Dendritic cell treated with granulocyte-macrophage colony-stimulating factor and Interleukin-4, amounts not matched to agents 40 ng/mL and 50 ng/mL, for 4 days (primary cell): ENCODE results near the gene TMEM198.
A peak's percentile ranks its signal among the peaks of the same experiment; 100 is the strongest.

Source experiments
- H3K27ac Mint-ChIP-seq: one replicate; pipeline ENCODE4 v1.8.0; 2022; ENCODE audit warnings: mild to moderate bottlenecking, mixed read lengths
- H3K27me3 Mint-ChIP-seq: one replicate; pipeline ENCODE4 v1.8.0; 2022; ENCODE audit warnings: mild to moderate bottlenecking, mixed read lengths
- H3K36me3 Mint-ChIP-seq: one replicate; pipeline ENCODE4 v1.8.0; 2022; ENCODE audit warnings: low read depth, mixed read lengths
- H3K4me1 Mint-ChIP-seq: one replicate; pipeline ENCODE4 v1.8.0; 2022; ENCODE audit warnings: low read depth, mixed read lengths
- H3K4me3 Mint-ChIP-seq: one replicate; pipeline ENCODE4 v1.8.0; 2022; ENCODE audit warnings: mild to moderate bottlenecking, moderate library complexity, mixed read lengths
- H3K9me3 Mint-ChIP-seq: one replicate; pipeline ENCODE4 v1.8.0; 2022; ENCODE audit warnings: mixed read lengths
- intact Hi-C: fragments of 100-400 bp; cut with micrococcal nuclease; formaldehyde crosslinking; loops from one replicate; pipeline ENCODE4 v1.15.0; 2022

TMEM198 gene

DNA sequence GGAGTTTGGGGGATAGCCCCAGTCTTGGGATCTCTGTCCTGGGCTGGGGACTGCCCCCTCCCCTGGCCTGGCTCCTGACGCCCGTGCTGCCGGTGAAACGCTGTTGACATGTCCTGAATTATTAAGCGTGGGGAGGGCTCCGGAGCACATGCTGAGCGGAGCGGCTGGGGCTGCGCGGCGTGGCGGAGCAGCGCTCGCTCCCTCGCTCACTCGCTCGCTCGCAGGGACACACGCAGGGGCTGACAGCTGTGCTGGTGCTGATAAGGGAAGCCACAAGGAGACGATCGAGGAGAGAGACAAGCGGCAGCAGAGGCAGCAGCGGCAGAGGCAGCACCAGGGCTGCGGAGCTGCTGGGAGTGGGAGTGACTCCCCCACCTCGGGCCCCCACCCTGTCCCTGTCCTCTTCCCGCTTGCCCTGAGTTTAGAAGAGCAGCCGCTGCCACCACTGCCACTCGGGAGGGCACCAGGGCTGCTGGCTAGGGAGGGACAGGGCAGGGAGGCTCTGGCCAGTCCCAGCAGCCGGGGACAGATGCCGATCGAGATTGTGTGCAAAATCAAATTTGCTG, 29.5 kb upstream of the TMEM198 start, which contains the start of gene ASIC4:
TSS of gene ASIC4 (plus strand) at position 287 of the 566 bp plus-strand sequence. CDS start at position 530, 243 bp downstream.
- H3K27ac Mint-ChIP-seq: no peak within 1 kb of the TSS
- peaks cover 97% of the 10 kb centered on the region for H3K27me3 Mint-ChIP-seq
- H3K36me3 Mint-ChIP-seq: no peaks in the 10 kb centered on the region
- intact Hi-C loops: no loop called here
- peaks cover 25% of the 10 kb centered on the region for H3K4me1 Mint-ChIP-seq
- no peak within 1 kb of the TSS for H3K4me3 Mint-ChIP-seq
- no peaks in the 10 kb centered on the region for H3K9me3 Mint-ChIP-seq

- Mint-ChIP-seq H3K4me1 (peaks cover 19% of the 10 kb centered on the region), H3K36me3 (no peaks in the 10 kb centered on the region), H3K4me3 (no peak overlapping the region), H3K27me3 (peaks cover 97% of the 10 kb centered on the region), H3K9me3 (no peaks in the 10 kb centered on the region), H3K27ac (no peak overlapping the region)
- intact Hi-C loops: no loop called here
Observed at GRCh38 chr2:219514836-219515235, 29.0 kb upstream of the TMEM198 start.

- Mint-ChIP-seq H3K27me3 (peaks cover 97% of the 10 kb centered on the region), H3K4me3 (no peak overlapping the region), H3K27ac (no peak overlapping the region), H3K9me3 (no peaks in the 10 kb centered on the region), H3K4me1 (peaks cover 12% of the 10 kb centered on the region), H3K36me3 (no peaks in the 10 kb centered on the region)
- intact Hi-C loops: no loop called here
Observed at GRCh38 chr2:219515874-219516629, 27.8 kb upstream of the TMEM198 start.

DNA sequence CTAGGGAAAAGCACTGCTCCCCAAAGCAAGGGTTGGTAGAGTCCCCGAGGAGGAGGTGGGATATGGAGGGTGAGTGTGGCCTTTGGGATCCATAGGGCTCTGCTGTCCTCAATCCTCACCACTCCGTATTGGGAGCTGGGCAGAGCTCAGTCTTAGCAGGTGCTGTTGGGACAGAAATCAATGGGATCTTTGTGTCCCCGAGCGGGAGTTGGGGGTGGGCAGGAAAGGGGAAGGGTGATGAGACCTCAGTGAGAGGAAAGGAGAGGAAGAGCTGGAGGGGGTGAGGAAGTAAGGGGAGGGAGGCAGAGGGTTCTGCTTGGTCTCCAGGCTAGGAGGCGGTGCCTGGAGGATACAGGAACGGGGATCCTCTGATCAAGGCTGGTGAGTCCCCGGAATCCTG, 26.9 kb upstream of the TMEM198 start:
- peaks cover 97% of the 10 kb centered on the region for H3K27me3 Mint-ChIP-seq
- intact Hi-C loops: no loop called here

GRCh38 chr2:219517954-219518778, 25.7 kb upstream of the TMEM198 start:
- no peak overlapping the region for H3K4me3 Mint-ChIP-seq
- no peak overlapping the region for H3K27ac Mint-ChIP-seq
- H3K9me3 Mint-ChIP-seq: no peaks in the 10 kb centered on the region
- H3K36me3 Mint-ChIP-seq: no peaks in the 10 kb centered on the region
- H3K4me1 Mint-ChIP-seq: peaks cover 21% of the 10 kb centered on the region
- intact Hi-C loops: no loop called here
- H3K27me3 Mint-ChIP-seq: peaks cover 93% of the 10 kb centered on the region

More for the DNA sequence above, 26.9 kb upstream of the TMEM198 start:
- Mint-ChIP-seq H3K4me3 (no peak overlapping the region), H3K27ac (no peak overlapping the region), H3K9me3 (no peaks in the 10 kb centered on the region), H3K4me1 (peaks cover 18% of the 10 kb centered on the region), H3K36me3 (no peaks in the 10 kb centered on the region)

GRCh38 chr2:219519526-219519916, 24.3 kb upstream of the TMEM198 start:
- Mint-ChIP-seq H3K4me3 (no peak overlapping the region), H3K36me3 (no peaks in the 10 kb centered on the region), H3K27ac (no peak overlapping the region), H3K4me1 (peaks cover 16% of the 10 kb centered on the region), H3K27me3 (peaks cover 93% of the 10 kb centered on the region), H3K9me3 (no peaks in the 10 kb centered on the region)
- intact Hi-C loops: no loop called here

GRCh38 chr2:219520079-219520478, 23.7 kb upstream of the TMEM198 start:
- peaks cover 16% of the 10 kb centered on the region for H3K4me1 Mint-ChIP-seq
- no peak overlapping the region for H3K4me3 Mint-ChIP-seq
- no peaks in the 10 kb centered on the region for H3K9me3 Mint-ChIP-seq
- peaks cover 93% of the 10 kb centered on the region for H3K27me3 Mint-ChIP-seq
- intact Hi-C loops: no loop called here
- H3K27ac Mint-ChIP-seq: no peak overlapping the region
- H3K36me3 Mint-ChIP-seq: no peaks in the 10 kb centered on the region

DNA sequence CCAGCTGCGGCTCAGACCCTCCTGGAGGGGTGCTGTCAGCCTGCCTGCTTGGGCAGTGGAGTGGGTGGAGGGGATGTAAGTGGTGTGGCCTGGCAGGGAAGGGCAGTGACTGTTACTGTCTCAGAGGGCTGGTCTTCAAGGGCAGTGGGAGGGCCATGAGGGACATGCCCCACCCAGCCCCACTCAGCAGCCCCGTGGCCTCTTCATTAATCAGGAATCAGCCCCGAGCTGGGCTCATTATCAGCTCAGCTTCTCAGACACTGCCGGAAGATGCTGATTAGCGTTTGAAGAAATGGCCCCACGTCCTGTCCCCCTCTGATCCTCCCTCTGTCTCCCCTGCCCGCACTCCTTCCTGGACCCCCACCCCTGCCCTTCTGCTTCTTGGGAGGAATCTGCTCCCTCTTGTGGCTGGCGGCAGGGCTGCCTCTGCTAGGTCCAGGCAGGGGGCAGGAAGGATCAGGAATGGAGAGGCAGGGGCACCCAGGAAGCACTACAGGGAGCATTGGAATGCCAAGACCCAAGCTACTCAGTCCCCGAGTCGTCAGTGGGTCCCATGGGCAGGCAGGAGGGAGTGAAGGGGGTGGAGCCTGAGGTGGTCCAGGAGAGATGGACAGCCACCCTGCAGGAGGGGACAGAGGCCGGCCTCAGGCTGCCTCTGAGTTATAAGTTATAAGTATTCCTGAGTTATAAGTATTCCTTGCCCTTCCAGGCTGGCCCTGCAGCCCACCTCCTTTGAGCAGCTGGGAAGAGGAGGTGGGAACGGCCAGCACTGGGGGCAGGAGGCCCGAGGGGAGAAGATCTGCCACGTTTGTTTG, 22.6 kb upstream of the TMEM198 start:
- Mint-ChIP-seq H3K36me3 (no peaks in the 10 kb centered on the region), H3K4me3 (peak overlapping the region; percentile 24), H3K9me3 (no peaks in the 10 kb centered on the region), H3K27me3 (peaks cover 93% of the 10 kb centered on the region), H3K27ac (no peak overlapping the region), H3K4me1 (peaks cover 16% of the 10 kb centered on the region)
- intact Hi-C loops: no loop called here

- no peaks in the 10 kb centered on the region for H3K36me3 Mint-ChIP-seq
- H3K27me3 Mint-ChIP-seq: peaks cover 93% of the 10 kb centered on the region
- intact Hi-C loops: no loop called here
- peaks cover 9% of the 10 kb centered on the region for H3K4me1 Mint-ChIP-seq
- no peak overlapping the region for H3K4me3 Mint-ChIP-seq
- H3K27ac Mint-ChIP-seq: no peak overlapping the region
- no peaks in the 10 kb centered on the region for H3K9me3 Mint-ChIP-seq
Observed at GRCh38 chr2:219522111-219523030, 21.5 kb upstream of the TMEM198 start.

DNA sequence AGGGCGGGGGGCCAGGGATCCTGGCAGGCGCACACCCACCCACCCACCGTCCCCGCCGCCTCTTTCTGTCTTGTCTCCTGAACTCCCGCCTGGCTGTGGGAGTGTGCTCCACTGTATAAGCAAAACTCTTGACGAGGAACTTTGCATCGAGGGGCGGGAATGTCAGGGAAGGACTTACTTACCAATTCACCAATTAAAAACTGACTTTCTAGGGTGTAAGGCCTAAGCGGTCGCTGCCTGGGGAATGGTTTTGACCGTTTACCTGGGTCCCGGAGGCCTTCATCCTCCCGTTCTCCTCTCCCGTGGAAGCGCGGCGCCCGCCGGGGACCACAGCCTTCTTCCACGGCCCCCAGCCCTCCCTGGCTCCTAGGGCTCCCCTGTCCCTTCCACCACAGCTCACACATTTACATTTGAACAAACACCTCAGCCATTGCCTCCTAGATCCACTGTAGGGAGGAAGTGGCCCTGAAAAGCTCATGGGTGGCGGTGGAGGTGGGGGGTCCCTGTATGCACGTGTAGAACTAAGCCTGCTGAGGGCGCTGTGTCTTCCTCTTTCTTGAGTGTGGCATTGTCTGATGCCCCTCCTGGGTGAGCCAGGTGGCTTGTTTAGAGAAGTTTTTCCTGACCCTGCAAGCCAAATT, 20.7 kb upstream of the TMEM198 start:
- no peak overlapping the region for H3K27ac Mint-ChIP-seq

DNA sequence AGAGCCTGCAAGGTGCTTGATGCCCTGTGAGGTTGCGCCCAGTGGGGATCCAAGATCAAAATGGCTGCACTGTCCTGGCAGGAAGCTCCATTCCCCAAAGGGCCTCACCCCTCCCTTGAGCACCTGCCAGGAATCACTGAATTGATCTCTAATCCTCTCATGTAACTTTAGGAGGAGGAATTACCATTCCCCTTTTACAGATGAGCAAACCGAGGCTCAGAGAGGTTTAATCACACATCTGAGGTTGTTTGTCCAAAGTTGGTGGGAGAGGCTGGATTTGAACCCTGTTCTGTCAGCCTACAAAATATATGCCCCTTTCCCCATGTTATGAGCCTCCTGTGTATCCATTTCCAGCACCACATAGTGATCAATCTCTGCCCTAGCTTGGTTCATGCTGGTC, 19.0 kb upstream of the TMEM198 start:
- Mint-ChIP-seq H3K27ac (no peak overlapping the region), H3K36me3 (no peaks in the 10 kb centered on the region), H3K27me3 (peaks cover 94% of the 10 kb centered on the region), H3K9me3 (no peaks in the 10 kb centered on the region), H3K4me3 (no peak overlapping the region), H3K4me1 (peaks cover 9% of the 10 kb centered on the region)
- intact Hi-C loops: no loop called here

More for the DNA sequence above, 20.7 kb upstream of the TMEM198 start:
- intact Hi-C loops: no loop called here
- H3K36me3 Mint-ChIP-seq: no peaks in the 10 kb centered on the region
- no peaks in the 10 kb centered on the region for H3K9me3 Mint-ChIP-seq
- peaks cover 93% of the 10 kb centered on the region for H3K27me3 Mint-ChIP-seq
- no peak overlapping the region for H3K4me3 Mint-ChIP-seq
- H3K4me1 Mint-ChIP-seq: peaks cover 9% of the 10 kb centered on the region

GRCh38 chr2:219525533-219526232, 18.1 kb upstream of the TMEM198 start:
- peaks cover 14% of the 10 kb centered on the region for H3K4me1 Mint-ChIP-seq
- peaks cover 94% of the 10 kb centered on the region for H3K27me3 Mint-ChIP-seq

More at GRCh38 chr2:219525533-219526232, 18.1 kb upstream of the TMEM198 start:
- intact Hi-C loops: no loop called here
- no peak overlapping the region for H3K27ac Mint-ChIP-seq
- H3K36me3 Mint-ChIP-seq: no peaks in the 10 kb centered on the region
- no peaks in the 10 kb centered on the region for H3K9me3 Mint-ChIP-seq
- no peak overlapping the region for H3K4me3 Mint-ChIP-seq
